ENCODE measurements around the gene KLK14.

The KLK14 gene

DNA sequence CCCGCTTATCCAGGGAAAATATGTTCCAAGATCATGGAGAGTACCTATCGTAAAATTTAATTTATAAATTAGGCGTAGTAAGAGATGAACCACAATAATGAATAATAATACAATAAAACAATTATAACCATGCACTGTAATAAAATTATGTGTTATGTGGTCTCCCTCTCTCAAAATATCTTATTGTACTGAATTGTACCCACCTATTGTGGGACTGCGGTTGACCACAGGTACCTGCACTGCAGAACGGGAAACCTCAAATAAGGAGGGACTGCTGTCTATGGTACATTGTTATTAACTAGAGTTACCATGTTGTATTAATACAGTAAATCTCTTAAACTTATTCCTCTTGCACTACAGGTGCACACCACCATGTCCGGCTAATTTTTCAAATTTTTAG is 42.5 kb downstream of the KLK14 start:
- TF ChIP-seq, protein P1, sequence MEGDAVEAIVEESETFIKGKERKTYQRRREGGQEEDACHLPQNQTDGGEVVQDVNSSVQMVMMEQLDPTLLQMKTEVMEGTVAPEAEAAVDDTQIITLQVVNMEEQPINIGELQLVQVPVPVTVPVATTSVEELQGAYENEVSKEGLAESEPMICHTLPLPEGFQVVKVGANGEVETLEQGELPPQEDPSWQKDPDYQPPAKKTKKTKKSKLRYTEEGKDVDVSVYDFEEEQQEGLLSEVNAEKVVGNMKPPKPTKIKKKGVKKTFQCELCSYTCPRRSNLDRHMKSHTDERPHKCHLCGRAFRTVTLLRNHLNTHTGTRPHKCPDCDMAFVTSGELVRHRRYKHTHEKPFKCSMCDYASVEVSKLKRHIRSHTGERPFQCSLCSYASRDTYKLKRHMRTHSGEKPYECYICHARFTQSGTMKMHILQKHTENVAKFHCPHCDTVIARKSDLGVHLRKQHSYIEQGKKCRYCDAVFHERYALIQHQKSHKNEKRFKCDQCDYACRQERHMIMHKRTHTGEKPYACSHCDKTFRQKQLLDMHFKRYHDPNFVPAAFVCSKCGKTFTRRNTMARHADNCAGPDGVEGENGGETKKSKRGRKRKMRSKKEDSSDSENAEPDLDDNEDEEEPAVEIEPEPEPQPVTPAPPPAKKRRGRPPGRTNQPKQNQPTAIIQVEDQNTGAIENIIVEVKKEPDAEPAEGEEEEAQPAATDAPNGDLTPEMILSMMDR (conservative IDR thresholded peaks at IDR 0.05): no peak
- H3K27ac ChIP-seq: no peak overlapping the region

DNA sequence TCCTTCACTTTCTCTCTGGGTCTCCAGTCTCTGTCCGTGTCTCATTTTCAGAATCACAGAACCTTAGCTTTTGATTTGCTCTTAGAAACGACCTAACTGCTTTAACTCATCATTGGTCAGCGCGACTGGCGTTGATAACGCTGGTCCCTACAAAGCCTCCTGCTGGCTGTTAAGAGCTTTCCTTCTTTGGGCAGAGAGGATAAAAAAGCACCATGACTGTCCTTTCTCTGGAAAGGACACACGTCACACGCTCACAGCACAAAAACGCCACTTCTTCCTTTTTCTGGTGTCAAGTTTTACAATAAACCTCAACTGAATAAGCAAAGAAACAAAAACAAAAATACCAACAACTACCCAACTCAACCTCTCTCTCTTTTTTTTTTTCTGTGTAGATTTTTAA is 46.2 kb downstream of the KLK14 start:
- no peak overlapping the region for H3K27ac ChIP-seq
- TF ChIP-seq, protein P1 (conservative IDR thresholded peaks at IDR 0.05): no peak

DNA sequence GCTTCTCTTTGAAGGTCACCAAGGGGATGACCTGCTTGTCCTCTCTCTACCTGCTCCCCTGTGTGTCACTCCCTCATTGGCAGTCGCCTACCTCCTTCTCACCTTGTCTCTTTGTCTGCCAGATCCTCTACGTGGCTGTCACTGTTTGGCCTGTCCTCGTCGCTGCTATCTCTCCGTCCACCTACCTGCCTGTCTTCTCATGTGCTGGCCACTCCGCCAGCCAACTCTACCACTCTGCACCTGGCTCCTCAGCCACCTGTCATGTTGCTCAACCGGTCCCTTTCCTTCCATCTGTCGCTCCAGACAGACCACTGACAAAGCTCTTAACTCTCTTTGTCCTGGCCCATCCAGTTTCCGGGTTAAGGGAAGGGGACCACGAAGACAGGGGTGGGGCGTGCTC is 48.0 kb downstream of the KLK14 start, which contains the start of gene KLK12:
Gene KLK12, minus strand, starts transcription at position 299 of the 400 bp plus-strand sequence. CDS start 381 bp downstream, outside the sequence.
- TF ChIP-seq, protein P1 (conservative IDR thresholded peaks at IDR 0.05): no peak

DNA sequence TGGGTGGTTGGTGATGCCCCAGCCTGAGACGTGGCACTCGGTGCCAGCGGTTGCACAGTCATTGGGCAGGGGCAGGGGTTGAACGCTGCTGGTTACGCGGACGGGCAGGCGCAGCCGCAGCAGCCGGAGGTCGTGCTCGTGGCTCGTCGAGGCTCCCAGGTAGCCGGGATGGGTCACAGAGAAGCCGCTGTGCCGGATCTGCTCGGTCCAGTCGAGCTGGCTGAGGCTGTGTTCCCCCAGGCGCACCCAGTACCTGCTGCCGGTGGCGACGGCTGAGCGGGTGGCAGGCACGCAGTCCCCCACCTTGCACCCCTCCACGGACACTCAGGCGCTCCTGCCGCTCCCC is 50.8 kb downstream of the KLK14 start:
- TF ChIP-seq, protein P1 (conservative IDR thresholded peaks at IDR 0.05): no peak
- no peak overlapping the region for H3K27ac ChIP-seq

More for the DNA sequence above, 48.0 kb downstream of the KLK14 start, which contains the start of gene KLK12:
- H3K27ac ChIP-seq: no peak within 1 kb of the TSS

DNA sequence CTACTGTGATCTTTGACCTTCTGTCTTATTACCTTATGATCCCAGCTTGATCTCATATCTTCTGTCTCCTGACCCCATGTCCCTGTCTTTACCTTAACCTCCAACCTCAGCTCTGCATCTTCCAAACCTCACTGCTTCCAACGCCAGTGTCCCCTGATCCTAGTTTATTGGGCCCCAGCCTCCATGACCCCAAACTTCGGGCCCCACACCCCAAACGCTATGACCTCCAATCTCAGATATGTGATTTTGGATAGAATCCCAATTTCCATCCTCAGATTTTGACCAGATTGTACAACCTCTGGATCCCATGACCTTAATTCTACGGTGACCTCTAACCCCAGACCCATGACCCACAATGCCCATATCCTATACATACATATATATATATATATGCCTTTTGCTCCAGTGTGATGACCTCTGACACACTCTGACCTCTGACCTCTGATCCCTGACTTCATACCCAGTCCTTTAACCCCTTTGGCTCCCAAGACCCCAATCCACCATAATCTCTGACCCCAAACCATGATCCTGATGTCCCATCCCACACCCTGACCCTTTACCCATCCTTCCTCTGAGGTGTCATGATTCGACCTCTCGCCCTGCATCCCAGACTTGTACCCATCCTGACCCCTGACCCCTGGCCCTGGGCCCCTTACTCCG is 51.3 kb downstream of the KLK14 start:
- TF ChIP-seq, protein P1 (conservative IDR thresholded peaks at IDR 0.05): no peak
- no peak overlapping the region for H3K27ac ChIP-seq

DNA sequence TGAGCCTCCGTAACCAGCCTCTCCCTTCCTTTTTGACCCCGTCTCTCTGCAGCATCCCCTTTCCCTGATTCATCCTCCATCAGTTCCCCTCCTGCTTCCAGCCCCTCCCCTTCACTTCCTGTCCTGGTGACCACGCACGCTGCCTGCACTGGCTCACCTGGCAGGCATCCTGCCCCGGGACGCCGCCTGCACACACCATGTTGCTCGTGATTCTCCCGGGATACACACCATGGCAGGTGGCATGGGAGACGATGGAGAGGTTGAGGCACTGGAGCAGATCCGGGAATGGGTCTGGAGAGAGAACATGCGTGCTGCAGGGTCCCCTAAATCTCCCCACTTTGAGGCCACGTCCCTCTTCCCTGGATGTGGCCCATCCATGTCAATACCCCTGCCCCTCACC is 52.1 kb downstream of the KLK14 start:
- H3K27ac ChIP-seq: no peak overlapping the region
- TF ChIP-seq, protein P1 (conservative IDR thresholded peaks at IDR 0.05): no peak

DNA sequence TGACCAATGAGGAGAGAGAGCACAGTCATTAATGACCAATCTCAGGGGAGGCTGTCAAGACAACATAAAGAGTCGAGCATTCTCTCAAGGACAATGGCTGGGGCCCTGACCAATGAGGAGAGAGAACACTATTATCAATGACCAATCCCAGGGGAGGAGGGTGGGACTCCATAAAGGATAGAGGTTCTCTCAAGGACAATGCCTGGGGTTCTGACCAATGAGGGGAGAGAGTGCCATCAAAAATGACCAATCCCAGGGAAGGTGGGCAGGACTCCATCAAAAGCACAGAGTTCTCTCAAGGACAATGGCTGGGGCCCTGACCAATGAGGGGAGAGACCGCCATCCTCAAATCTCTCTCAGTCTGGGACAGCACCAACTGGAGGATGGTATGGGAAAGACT is 53.0 kb downstream of the KLK14 start:
- TF ChIP-seq, protein P1 (conservative IDR thresholded peaks at IDR 0.05): no peak
- H3K27ac ChIP-seq: no peak overlapping the region

Data from VCaP (cell line).